Testis (tissue), 3 donors: ENCODE results near the gene SH3BP1. TPM values are rescaled to one million over a fixed set of nuclear protein-coding genes. Genes with fewer than 3 reads are reported as not detected.

Source experiments
- DNase-seq: peaks from one replicate; pipeline ENCODE4 v3.0.0-alpha.2; 2019
- H3K27ac ChIP-seq, 2 donors: fragments of 200-600 bp; sonication (generic); one replicate each; pipeline ENCODE4 v1.5.1; 2019
- H3K27me3 ChIP-seq: fragments of 200-600 bp; sonication (generic); one replicate; pipeline ENCODE4 v1.5.1; 2019
- H3K36me3 ChIP-seq: fragments of 200-600 bp; sonication (generic); one replicate; pipeline ENCODE4 v1.5.1; 2017; ENCODE audit warnings: low read depth; ENCODE audit errors: missing control alignments
- H3K4me1 ChIP-seq: fragments of 200-600 bp; sonication (generic); one replicate; pipeline ENCODE4 v1.5.1; 2019
- H3K4me3 ChIP-seq, 2 donors: fragments of 200-600 bp; sonication (generic); one replicate each; pipeline ENCODE4 v1.5.1; 2017 to 2019
- H3K9me3 ChIP-seq: fragments of 200-600 bp; sonication (generic); one replicate; pipeline ENCODE4 v1.5.1; 2017
- CTCF ChIP-seq, 3 experiments: fragments of 450-650 bp in 2 of 3; fragments of 200-600 bp in 1 of 3; sonication (generic) in 1 of 3; IDR thresholded peaks; one replicate each; pipeline ENCODE4 v1.5.1; 2016 to 2019; ENCODE audit warnings: antibody characterized with exemption in 3 of 3, mild to moderate bottlenecking in 2 of 3, moderate library complexity in 1 of 3
- POLR2A ChIP-seq: fragments of 450-650 bp; IDR thresholded peaks from one replicate; pipeline ENCODE4 v1.6.1; 2017; ENCODE audit warnings: antibody characterized with exemption, mild to moderate bottlenecking, moderate library complexity
- WGBS, 2 donors: methylation state at CpG; one replicate each; pipeline ENCODE4 v1.1.5; 2018; 5-methylcytosine and 5-hydroxymethylcytosine counted together
- intact Hi-C: fragments of 100-400 bp; cut with DNase I; formaldehyde crosslinking; loops from one replicate; pipeline ENCODE4 v1.15.1; 2023; ENCODE audit warnings: low total_unique reads
- polyA plus RNA-seq: library from polyadenylated mRNA; stranded (reverse); fragments of 350-450 nt; fragmentation: Illumina TruSeq; extraction: RNeasy Lipid Tissue Mini Kit (QIAGEN cat#74804); gene quantifications from one replicate; pipeline ENCODE4 v1.2.3, GENCODE V29; 2014; ENCODE audit warnings: low read depth, low replicate concordance; ENCODE audit not compliant: insufficient read depth
- total RNA-seq, 2 donors: library from RNA; depleted of rRNA; stranded (reverse); fragments of >200 nt; gene quantifications; one replicate each; pipeline ENCODE4 v1.2.3, GENCODE V29; 2016

The SH3BP1 gene
- total and polyA plus RNA-seq, 3 donors from 2014 or later, result 11.9 to 23.6 (median 15.7) TPM

- H3K36me3 ChIP-seq, result no peaks in the 10 kb centered on the region
- intact Hi-C loops, result no loop called here
- peak overlapping the region in 1 of 2 donors; percentile 98 for H3K4me3 ChIP-seq
- H3K4me1 ChIP-seq, result peaks cover 51% of the 10 kb centered on the region
- WGBS, 2 donors, result 59 to 78% methylated on average over 15 of the region's 15 CpGs
- peak overlapping the region; percentile 94 to 96 for H3K27ac ChIP-seq
- H3K9me3 ChIP-seq, result no peaks in the 10 kb centered on the region
- H3K27me3 ChIP-seq, result no peaks in the 10 kb centered on the region
- TF ChIP-seq CTCF (IDR thresholded peaks at IDR 0.05) (no peak), POLR2A (no peak)
- DNase-seq, result peak; percentile 56
These were observed 28.9 kb upstream of the SH3BP1 start for GRCh38 chr22:37610480-37611129.

- H3K4me1 ChIP-seq, result peaks cover 51% of the 10 kb centered on the region
- no peaks in the 10 kb centered on the region for H3K27me3 ChIP-seq
- intact Hi-C loops, result no loop called here
- TF ChIP-seq POLR2A (no peak), CTCF (IDR thresholded peaks at IDR 0.05) (no peak)
- no peaks in the 10 kb centered on the region for H3K9me3 ChIP-seq
- DNase-seq, result peak; percentile 80
- H3K36me3 ChIP-seq, result no peaks in the 10 kb centered on the region
- peak overlapping the region; percentile 94 to 96 for H3K27ac ChIP-seq
- 35 to 40% methylated on average over 6 of the region's 6 CpGs for WGBS, 2 donors
- no peak overlapping the region for H3K4me3 ChIP-seq
These were observed 28.3 kb upstream of the SH3BP1 start for GRCh38 chr22:37611207-37611606.

- no peaks in the 10 kb centered on the region for H3K27me3 ChIP-seq
- no peaks in the 10 kb centered on the region for H3K9me3 ChIP-seq
- intact Hi-C loops, result no loop called here
- no peak overlapping the region for H3K27ac ChIP-seq
- H3K36me3 ChIP-seq, result no peaks in the 10 kb centered on the region
- no peak overlapping the region for H3K4me3 ChIP-seq
- DNase-seq, result no peak
- TF ChIP-seq POLR2A (no peak), CTCF (IDR thresholded peaks at IDR 0.05) (no peak)
- WGBS, 2 donors, result 86 to 90% methylated on average over 17 to 25 of the region's 27 CpGs
- peaks cover 19% of the 10 kb centered on the region for H3K4me1 ChIP-seq
These were observed 23.0 kb upstream of the SH3BP1 start for GRCh38 chr22:37616201-37617083.

GRCh38 chr22:37617431-37617830 lies 22.0 kb upstream of the SH3BP1 start:
- 82 to 95% methylated on average over 1 of the region's 1 CpG for WGBS, 2 donors
- no peak overlapping the region for H3K27ac ChIP-seq
- H3K4me3 ChIP-seq, result no peak overlapping the region
- peaks cover 12% of the 10 kb centered on the region for H3K4me1 ChIP-seq
- intact Hi-C loops, result no loop called here
- H3K27me3 ChIP-seq, result no peaks in the 10 kb centered on the region
- no peaks in the 10 kb centered on the region for H3K36me3 ChIP-seq
- no peaks in the 10 kb centered on the region for H3K9me3 ChIP-seq
- TF ChIP-seq CTCF (IDR thresholded peaks at IDR 0.05), result no peak
- TF ChIP-seq POLR2A, result no peak
- DNase-seq, result no peak
